ENCODE results near the gene NPY5R.

The NPY5R gene

DNA sequence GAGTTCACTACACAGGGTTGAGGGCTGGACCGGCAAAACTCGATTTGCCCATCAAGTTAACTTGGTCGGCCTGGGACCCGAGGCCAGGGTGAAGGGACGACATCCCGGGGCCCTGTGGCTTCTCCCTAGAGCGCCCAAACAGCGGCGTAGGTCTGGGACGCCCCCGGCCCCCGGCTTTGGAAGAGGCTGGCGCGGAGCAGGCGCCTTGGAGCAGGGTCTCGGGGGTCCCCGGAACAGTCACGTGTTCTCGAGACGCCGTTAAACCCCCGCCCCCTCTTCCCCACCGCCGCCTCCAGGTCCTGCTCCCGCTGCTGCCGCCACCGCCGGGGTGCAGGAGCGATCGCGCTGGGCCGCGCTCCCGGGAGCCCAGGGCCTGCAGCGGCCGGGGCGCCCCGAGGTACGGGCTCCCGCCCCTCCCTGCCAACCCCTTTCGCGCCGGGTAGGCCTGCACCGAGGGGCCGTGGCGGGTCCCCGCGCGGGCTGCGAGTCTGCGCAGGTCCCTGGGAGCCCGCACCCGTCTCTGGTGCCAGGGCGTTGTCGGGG, at the start of gene NPY5R:
Gene NPY5R, plus strand, starts transcription at position 289 of the 543 bp plus-strand sequence. CDS start 6,382 bp downstream, outside the sequence.
- no peak for DNase-seq (ENCODE audit: low read depth in 2 of 2)

DNA sequence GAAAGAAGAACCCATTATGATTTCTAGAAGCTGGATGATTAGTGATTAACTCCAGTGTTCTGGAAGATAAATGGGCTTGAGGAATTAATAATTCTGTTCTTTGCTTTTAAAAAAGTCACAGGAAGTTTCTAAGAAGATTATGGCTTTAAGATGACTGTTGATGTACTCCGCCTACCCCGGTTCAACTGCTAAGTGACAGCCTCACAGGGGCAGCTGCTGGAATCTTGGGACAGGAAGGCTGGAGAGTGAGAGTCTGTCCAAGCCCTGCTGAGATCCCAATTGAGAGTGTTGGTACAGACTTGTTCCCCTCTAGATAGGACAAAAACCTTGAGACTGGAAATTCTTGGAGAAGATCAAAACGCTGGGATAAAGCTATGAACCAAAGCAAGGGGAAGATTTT, 48.6 kb upstream of the NPY5R start:
- DNase-seq (ENCODE audit: low read depth in 2 of 2): no peak

DNA sequence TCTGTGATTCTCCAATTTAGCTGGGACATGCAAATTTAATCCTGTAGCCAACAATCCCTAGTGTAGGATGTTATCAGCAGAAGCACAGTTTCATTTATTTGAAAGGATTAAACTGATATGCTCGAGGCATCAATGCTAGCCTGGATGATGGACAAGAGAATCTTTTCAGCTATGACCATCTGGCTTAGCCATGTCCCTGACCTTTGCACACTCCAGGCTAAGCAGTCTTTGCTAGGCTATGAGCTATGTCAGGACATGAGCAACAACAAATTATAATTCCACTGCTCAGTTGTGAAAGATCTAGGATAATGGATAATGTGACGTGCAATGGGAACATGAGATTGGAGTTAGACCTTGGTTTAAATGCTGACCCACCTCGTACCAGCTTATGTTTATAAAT, 43.2 kb upstream of the NPY5R start:
- DNase-seq (ENCODE audit: low read depth in 2 of 2): no peak

DNA sequence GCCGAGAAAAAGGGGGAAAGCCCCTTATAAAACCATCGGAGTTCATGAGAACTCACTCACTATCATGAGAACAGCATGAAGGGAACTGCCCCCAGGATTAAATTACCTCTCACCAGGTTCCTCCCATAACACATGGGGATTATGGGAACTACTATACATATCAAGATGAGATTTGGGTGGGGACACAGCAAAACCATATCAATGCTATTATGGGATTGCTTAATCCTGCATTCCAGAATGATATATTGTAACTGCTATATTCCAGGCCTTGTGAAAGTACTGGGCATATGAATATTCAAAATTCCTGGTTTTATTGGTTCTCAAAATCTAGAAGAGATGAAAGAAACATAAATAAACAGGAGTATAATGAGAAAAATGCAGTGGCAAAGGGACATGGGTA, 40.6 kb upstream of the NPY5R start:
- no peak for DNase-seq (ENCODE audit: low read depth in 2 of 2)

DNA sequence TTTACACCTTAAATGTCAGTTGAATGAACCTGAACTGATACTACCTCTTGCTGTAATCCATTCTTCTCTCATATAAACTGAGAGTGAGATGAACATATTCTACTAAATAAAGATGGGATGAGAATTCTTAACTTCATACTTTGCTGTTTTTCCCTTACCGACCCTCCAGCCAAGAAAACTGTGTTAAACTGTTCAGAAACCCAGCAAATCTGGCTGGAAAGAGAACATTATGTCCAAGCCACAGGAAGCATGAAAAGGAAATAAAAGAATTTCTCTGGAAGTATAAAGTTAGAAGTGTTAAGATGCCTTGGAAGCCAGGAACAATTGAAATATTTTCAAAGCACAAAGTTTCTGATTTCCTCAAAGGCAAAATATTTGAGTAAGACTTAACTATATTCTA, 34.2 kb upstream of the NPY5R start:
- DNase-seq (ENCODE audit: low read depth in 2 of 2): no peak

DNA sequence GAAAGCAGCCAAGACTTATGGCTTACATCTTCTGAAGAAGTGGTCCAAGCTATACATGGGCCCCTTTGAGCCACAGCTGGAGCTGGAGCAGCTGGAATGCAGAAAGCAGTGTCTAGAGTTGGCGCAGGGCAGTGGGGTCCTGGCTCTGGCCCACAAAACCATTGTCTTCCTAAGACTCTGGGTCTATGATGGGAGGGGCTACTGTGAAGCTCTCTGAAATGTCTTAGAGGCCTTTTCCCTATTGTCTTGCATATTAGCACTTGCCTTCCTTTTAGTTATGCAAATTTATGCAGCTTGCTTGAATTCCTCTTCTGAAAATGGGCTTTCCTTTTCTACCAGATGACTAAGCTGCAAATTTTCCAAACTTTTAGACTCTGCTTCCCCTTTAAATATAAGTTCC, 26.6 kb upstream of the NPY5R start:
- no peak for DNase-seq (ENCODE audit: low read depth in 2 of 2)

DNA sequence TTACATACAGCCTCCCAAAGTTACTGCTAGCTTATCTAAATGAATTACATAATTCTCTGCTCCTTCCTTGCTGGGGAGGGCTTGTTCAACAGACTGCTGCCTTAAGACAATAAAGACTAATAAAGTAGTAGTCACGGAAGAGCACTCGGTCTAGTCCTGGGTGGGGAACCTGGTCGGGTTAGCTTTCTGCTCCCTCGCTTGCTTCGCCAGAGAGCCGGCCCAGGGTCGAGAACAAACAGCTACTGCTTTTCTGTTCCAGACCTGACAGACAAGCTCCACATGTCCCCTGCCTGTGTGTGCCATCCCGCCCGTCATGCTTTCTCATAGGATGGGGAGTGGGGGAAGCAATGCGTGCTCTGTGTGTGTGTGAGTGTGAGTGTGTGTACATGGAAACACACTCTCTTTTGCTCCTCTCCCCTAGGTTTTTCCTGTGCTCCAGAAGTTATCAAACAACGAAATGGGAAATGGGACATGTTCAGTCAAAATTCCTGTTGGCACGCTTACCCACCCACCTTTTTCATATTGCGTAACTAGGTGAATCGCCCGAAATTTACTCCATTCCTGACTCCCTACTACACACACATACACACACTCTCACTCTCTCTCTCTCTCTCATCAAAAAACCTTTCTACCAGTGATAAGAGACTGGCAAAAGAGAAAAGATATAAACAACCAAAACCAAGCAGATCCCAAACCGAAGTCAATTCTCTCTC, 12.6 kb upstream of the NPY5R start:
- no peak for DNase-seq (ENCODE audit: low read depth in 2 of 2)

DNA sequence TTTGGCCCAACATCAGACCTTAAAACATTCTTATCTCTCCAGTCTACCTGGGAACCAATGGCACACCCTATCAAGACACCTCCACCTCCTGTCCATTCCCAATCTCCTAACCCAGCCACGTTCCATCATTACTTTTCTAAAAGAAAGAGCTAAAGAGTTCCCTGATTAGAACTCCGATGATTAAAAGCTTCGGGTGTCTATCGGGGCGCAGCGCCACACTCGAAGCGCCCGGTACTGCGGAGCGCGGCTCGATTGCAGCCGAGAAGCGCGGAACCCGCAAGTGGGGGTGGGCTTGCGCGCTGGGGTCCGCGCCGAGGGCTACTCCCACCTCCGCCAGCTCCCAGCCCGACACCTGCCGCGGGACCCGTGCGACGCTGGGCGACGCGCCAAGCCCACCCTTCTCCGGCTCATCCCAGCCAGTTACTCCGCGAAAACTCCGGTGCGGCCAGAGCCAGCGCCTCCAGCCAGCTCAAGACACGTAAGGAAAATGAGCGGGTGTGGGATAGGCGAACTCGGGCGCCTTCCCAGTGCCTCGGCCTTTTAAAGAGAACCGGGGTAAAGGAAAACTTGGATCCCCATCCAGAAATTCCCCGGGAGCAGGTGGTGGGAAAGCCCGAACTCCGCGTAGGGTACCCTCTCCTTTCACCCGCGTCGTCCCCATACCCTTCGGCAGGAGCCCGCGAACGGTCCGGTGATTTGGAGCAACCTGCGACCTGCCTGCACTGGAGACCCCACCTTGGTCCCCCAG, 11.9 kb upstream of the NPY5R start:
- no peak for DNase-seq (ENCODE audit: low read depth in 2 of 2)

DNA sequence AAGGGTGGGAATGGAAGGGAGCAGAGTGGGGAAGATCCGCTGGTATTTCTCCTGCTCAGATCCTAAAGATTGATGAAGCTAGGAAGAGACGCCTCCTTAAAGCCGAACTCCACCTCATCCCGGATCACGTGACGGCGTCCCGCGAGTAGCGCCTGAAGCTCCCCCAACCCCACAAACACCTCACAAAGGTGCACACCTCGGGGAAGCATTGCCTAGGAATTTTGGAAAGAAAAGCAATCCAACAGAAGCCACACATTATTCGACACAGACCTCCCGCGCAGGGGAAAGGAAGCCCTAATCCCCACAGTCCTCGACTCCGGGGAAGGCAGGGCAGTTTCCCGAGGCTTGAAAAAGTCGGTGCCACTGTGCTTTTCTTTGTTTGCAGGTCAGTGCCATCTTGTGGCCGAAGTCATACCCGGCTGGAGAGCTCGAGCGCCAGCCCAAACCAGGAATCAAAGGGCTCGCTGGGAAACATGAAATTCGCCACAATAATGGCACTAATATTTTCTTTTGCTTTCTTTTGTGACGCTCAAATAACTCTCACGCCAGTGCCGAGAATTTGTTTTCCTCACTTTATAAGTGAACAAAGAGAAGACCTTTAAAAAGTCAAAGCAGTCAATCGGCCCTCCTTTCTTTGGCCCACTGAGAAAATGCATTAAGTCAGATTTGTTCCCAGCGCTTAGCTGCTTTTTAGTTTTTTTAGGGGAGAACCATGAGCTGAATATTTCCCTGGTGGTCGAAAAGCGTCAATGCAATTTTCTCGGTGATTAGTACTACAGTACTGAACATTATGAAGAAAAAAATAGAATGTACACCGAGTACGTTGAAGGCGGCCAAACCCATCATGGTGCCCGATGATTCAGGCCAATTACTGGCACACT, 10.9 kb upstream of the NPY5R start, which contains the start of gene NPY1R:
Gene NPY1R, minus strand, starts transcription at position 71 of the 881 bp plus-strand sequence. CDS start 6,042 bp downstream, outside the sequence.
- DNase-seq (ENCODE audit: low read depth in 2 of 2): peak in 1 of 2 donors; percentile 4

DNA sequence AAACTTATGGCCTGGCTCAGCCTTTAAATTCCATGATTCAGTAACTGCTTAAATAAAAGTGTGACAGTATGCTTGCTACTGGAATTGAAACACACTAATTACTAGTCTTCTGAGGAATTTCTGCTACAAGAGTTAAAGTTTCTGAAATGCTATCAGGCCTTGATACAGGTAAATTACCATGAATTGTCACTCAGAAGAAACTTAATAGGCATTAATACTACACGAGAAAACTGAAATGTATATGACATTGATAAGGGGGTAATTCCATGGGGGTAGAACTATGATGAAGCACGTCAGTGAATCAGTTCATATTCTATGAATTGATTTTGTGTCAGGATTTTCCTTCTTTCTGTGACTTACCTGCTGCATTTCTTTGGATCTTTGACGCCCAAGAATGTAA, 8.3 kb upstream of the NPY5R start:
- no peak for DNase-seq (ENCODE audit: low read depth in 2 of 2)

DNA sequence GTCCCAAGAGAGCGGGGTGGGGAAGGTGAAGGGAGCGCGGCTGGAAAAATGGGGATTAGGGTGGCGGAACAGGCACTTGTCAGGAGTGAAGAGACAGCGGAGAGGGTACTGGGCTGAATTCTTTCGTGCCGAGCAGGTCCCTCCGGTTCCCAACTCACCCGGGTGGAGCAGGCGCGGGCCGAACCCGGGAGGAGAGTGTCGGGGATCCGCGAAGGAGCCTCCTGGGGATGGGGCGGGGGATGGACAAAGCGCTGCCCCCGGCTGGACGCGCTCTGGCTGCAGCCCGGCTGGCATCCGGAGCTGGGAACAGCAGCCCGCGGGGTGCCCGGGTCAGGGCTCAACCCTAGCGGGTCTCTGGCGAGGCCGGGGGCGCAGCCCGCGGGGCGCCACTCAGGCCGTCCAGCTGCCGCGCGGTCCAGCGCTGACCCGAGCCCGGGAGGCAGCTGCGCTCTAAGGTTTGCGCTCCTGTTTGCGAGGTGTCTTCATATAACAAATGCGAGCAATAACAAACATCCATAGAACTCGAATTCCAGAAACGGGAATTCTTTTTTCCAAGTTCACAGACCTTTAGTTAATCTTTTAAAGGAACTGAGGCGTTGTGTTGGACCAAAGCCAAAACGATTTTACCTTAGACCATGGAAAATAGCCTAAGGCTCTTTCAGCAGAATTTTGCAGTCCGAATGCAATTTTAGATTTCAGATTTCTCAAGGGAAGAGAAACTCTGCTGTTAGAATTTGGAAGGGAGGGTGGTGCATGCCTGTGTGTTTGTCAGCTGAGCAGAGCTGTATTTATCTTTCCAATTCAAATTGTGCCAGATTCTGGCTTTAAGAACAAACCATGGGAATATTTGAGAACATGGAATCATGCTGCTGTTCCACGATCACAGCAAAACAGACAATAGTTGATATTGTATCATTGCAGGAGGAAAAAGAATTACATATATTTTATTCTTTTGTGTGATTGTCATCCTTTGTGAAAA, 744 bp downstream of the NPY5R start:
- DNase-seq (ENCODE audit: low read depth in 2 of 2): no peak

DNA sequence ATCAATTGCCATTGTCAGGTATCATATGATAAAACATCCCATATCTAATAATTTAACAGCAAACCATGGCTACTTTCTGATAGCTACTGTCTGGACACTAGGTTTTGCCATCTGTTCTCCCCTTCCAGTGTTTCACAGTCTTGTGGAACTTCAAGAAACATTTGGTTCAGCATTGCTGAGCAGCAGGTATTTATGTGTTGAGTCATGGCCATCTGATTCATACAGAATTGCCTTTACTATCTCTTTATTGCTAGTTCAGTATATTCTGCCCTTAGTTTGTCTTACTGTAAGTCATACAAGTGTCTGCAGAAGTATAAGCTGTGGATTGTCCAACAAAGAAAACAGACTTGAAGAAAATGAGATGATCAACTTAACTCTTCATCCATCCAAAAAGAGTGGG, 7.0 kb downstream of the NPY5R start:
- no peak for DNase-seq (ENCODE audit: low read depth in 2 of 2)

DNA sequence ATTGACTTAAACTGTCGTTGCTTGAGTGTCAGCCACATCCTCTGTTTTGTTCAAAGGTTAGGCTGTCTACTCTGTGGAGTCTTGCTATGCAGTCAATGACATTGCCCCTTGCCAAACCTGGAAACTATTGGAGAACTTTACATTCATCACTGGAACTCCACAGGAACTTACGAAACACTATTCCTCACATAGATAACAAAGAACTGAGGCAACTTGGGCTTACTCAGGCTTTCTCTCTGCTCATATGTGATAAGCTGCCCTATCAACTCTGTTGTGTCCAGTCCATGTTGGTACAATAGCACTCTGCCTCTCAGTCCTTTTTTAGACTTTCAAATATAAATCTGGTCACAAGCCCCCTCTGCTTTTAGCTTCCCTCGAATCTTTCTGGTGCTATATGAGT, 9.4 kb downstream of the NPY5R start:
- DNase-seq (ENCODE audit: low read depth in 2 of 2): no peak

DNA sequence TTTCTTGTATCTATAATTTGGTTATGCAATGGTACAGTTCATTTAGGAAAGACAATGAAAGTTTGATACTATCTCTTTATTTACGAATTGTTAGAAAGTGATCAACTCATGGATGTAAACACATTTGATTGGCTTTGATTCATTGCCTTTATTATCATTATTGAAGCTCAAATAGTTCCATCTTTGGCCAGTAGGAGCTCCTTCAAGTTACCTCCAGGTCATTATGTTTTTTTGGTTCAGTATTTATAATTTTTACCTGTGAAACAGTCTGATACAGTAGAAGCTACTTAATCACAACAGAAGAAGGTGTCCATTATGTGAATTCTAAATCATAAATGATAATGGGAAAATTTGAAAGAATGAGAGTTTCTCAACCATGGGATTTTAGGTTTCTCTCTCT, 12.4 kb downstream of the NPY5R start:
- DNase-seq (ENCODE audit: low read depth in 2 of 2): no peak

DNA sequence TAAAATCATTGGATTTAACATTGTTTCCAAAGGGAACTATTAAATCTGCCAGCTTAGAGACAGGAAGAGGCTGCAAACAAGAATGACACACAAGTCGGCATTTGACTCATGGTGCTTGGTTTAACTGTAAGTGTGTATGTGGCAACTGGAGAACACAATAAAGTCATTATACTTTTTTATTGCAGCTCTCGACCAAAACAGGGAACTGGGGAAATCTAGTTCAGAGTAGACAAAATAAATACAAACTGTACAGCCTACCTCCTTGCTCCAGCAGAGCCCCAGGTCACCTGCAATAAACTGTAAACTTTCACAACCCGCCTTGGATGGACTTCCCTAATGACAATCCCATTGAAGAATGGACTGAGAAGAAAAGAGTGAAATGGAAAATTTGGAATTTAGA, 24.0 kb downstream of the NPY5R start:
- no peak for DNase-seq (ENCODE audit: low read depth in 2 of 2)

DNA sequence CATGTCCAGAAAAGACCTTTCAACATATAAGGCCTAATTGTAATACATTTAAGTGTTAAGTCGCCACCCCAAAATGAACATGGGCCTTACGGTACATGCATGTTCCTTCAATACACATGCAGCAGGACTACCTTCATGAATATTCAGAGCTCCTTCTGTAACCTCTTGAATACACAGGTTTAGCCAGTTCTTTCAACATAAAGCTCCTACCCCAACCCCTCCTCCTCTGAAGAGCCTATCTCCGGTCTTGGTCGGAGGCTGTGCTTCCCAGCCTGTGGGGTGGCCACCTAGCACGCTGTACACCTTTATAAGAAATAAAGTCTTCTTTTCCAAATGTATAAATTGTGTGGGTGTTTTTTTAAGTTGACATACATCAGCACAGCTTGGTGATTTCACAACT, 28.3 kb downstream of the NPY5R start:
- DNase-seq (ENCODE audit: low read depth in 2 of 2): no peak

DNA sequence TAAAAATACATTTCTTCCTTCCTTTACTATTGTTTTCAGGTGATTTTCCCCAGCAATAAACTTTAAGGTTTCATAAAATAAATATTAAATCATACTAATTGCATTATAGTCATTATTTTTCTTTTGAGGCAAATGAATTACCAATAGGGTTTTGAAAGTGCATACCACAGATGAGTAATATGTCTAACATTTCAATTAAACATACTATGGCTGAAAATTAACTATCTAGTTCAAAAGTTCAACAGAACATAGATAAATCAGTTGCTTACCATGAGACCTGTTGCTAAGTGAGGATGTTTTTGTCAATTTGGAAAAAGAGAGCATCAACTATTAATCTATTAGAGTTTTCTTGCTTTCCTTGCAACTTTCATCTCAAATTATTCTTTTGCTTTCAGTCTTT, 35.0 kb downstream of the NPY5R start:
- no peak for DNase-seq (ENCODE audit: low read depth in 2 of 2)

DNA sequence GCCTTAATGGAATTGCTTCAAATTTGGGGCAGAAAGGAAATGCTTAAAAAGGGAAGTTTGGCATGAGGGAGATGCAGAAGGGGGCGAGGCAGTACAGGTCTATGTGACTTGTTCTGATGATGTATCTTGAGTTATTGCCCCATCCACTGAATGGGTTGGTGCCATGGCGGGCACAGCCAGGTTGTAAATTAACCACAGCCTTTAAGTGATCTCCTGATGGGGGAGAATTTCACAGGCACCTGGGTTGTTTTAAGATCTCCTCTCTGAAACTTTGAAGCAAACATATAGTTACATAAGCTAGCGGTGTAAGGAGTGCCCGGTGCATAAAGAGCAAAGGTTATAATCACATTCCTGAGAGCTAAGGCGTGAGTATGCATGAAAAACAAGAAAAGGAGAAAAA, 37.0 kb downstream of the NPY5R start:
- no peak for DNase-seq (ENCODE audit: low read depth in 2 of 2)

DNA sequence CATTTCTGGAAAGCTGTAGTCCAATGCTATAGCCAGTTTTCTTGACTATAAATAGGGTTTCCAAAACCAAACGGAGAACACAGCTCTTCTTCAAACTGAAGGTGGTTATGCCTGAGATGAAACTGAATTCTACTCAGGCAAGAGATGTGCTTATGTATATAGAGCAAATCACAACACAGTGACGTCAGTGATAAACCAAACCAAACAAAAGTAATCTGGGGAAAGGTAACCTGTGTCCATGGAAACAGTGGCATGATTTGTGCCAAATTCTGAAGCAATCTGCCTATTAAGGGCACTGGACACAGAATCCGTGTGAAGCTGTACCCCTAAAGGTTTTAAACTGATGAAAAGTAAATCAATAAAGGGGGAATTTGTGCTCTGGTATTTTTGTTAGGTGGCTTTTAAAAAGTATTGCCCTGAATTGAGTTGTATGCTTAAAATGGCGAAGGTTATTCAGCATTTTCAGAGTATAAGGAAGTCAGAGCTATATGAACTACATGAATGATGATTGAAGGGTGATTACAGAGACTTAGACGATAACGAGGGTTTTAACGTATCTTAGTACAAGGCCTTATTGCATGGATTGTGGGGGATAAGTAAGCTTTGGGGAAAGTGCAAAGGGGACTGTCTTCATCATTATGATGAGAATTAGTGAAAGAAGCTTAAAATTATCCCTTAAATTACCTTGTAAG, 38.6 kb downstream of the NPY5R start:
- no peak for DNase-seq (ENCODE audit: low read depth in 2 of 2)

DNA sequence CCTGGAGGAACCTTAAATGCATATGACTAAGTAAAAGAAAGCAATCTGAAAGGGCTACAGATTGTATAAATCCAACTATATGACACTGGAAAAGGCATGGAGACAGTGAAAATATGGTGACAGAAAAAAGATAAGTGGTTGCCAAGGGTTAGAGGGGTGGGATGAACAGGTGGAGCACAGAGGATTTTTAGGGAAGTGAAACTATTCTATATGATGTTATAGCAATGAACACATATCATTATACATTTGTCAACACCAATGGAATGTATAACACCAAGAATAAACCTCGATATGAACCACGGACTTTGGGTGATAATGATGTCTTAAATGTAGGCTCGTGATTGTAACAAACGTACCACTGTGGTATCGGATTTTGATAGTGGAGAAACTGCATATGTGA, 40.7 kb downstream of the NPY5R start:
- no peak for DNase-seq (ENCODE audit: low read depth in 2 of 2)
